SHP77 treated with DMSO at 0.1 percent for 48 hours (cell line): ENCODE measurements around the gene FRMPD3.

Experiments used
- DNase-seq: peaks from one replicate; lab custom pipeline; 2025; lab: John Stamatoyannopoulos, UW

FRMPD3 gene

GRCh38 chrX:107480272-107480671, 30.8 kb downstream of the FRMPD3 start:
- no peak for DNase-seq

GRCh38 chrX:107482046-107482445, 32.6 kb downstream of the FRMPD3 start:
- no peak for DNase-seq

- DNase-seq: peak; percentile 1
Measured at GRCh38 chrX:107484002-107484726, 34.7 kb downstream of the FRMPD3 start.

GRCh38 chrX:107485013-107485412, 35.6 kb downstream of the FRMPD3 start:
- DNase-seq: no peak

GRCh38 chrX:107493141-107493540, 43.7 kb downstream of the FRMPD3 start:
- DNase-seq: no peak

- no peak for DNase-seq
Measured at GRCh38 chrX:107496786-107497185, 47.3 kb downstream of the FRMPD3 start.
